HepG2 (cell line): Measurements from ENCODE around the gene ING1. TPM values are rescaled to one million over a fixed set of nuclear protein-coding genes. Genes with fewer than 3 reads are reported as not detected.

Source experiments
- ARID4A ChIP-seq: sonication (generic); formaldehyde crosslinking; IDR thresholded peaks from 2 replicates; pipeline ENCODE4 v1.5.0; 2020; ENCODE audit warnings: mild to moderate bottlenecking, missing genetic modification reagents, borderline replicate concordance
- CBX1 ChIP-seq: IDR thresholded peaks from one replicate; pipeline ENCODE4 v1.6.1; 2016; ENCODE audit warnings: antibody characterized with exemption, low read depth
- DMAP1 ChIP-seq: IDR thresholded peaks from 2 replicates; pipeline ENCODE4 v1.6.1; 2016
- FOXO4 ChIP-seq: sonication (generic); formaldehyde crosslinking; conservative IDR thresholded peaks from 2 replicates; pipeline ENCODE4 v1.8.1; 2023; ENCODE audit warnings: missing genetic modification reagents
- HNF4A ChIP-seq: sonication (generic); formaldehyde crosslinking; IDR thresholded peaks from 2 replicates; pipeline ENCODE4 v1.4.0; 2020; ENCODE audit warnings: missing genetic modification reagents
- JARID2 ChIP-seq: sonication (generic); formaldehyde crosslinking; IDR thresholded peaks from 2 replicates; pipeline ENCODE4 v1.8.1; 2023; ENCODE audit warnings: missing genetic modification reagents, inconsistent platforms; ENCODE audit not compliant: insufficient replicate concordance
- KLF12 ChIP-seq: sonication (generic); formaldehyde crosslinking; IDR thresholded peaks from 2 replicates; pipeline ENCODE4 v1.4.0; 2020; ENCODE audit warnings: missing genetic modification reagents, borderline replicate concordance
- KLF6 ChIP-seq: IDR thresholded peaks from 2 replicates; pipeline ENCODE4 v1.8.0; 2016; ENCODE audit warnings: missing biosample characterization, missing genetic modification reagents
- MTERF4 ChIP-seq: sonication (generic); formaldehyde crosslinking; IDR thresholded peaks from 2 replicates; pipeline ENCODE4 v1.8.0; 2023; ENCODE audit warnings: mild to moderate bottlenecking, missing genetic modification reagents
- PHF21A ChIP-seq: sonication (generic); formaldehyde crosslinking; IDR thresholded peaks from 2 replicates; pipeline ENCODE4 v1.5.0; 2020; ENCODE audit warnings: mild to moderate bottlenecking, missing genetic modification reagents
- SAFB2 ChIP-seq: sonication (generic); formaldehyde crosslinking; IDR thresholded peaks from 2 replicates; pipeline ENCODE4 v1.5.1; 2020; ENCODE audit warnings: missing genetic modification reagents, low read depth, mild to moderate bottlenecking, borderline replicate concordance
- SRSF9 ChIP-seq: fragments of 200-400 bp; formaldehyde crosslinking; IDR thresholded peaks from 2 replicates; pipeline ENCODE4 v1.6.1; 2018; ENCODE audit warnings: borderline replicate concordance, mild to moderate bottlenecking, low read depth, low read length; ENCODE audit not compliant: insufficient read depth, poor library complexity, severe bottlenecking
- TOE1 ChIP-seq: sonication (generic); formaldehyde crosslinking; IDR thresholded peaks from 2 replicates; pipeline ENCODE4 v1.4.0; 2020; ENCODE audit warnings: mild to moderate bottlenecking, missing genetic modification reagents
- WIZ ChIP-seq: sonication (generic); formaldehyde crosslinking; IDR thresholded peaks from 2 replicates; pipeline ENCODE4 v1.5.1; 2020; ENCODE audit warnings: mild to moderate bottlenecking, missing genetic modification reagents
- ZNF280D ChIP-seq: sonication (generic); formaldehyde crosslinking; IDR thresholded peaks from 2 replicates; pipeline ENCODE4 v1.5.1; 2020; ENCODE audit warnings: mild to moderate bottlenecking, missing genetic modification reagents
- ZNF703 ChIP-seq: sonication (generic); formaldehyde crosslinking; IDR thresholded peaks from 2 replicates; pipeline ENCODE4 v1.5.1; 2020; ENCODE audit warnings: missing genetic modification reagents, mild to moderate bottlenecking, moderate library complexity, borderline replicate concordance
- ZNF790 ChIP-seq: sonication (generic); formaldehyde crosslinking; IDR thresholded peaks from 2 replicates; pipeline ENCODE4 v1.8.0; 2022; ENCODE audit warnings: missing genetic modification reagents, mild to moderate bottlenecking, borderline replicate concordance
- ZNF850 ChIP-seq: sonication (generic); formaldehyde crosslinking; conservative IDR thresholded peaks from 2 replicates; pipeline ENCODE4 v1.9.0; 2021; ENCODE audit warnings: mild to moderate bottlenecking, missing genetic modification reagents
- ZSCAN9 ChIP-seq: IDR thresholded peaks from 2 replicates; pipeline ENCODE4 v1.6.1; 2016; ENCODE audit warnings: borderline replicate concordance
- ZZZ3 ChIP-seq: sonication (generic); formaldehyde crosslinking; IDR thresholded peaks from 2 replicates; pipeline ENCODE4 v1.4.0; 2020; ENCODE audit warnings: missing genetic modification reagents, mild to moderate bottlenecking, borderline replicate concordance
- polyA plus RNA-seq, 8 experiments: library from polyadenylated mRNA; depleted of rRNA in 3 of 8; stranded (reverse) in 7 of 8; unstranded in 1 of 8; fragments of >200 nt; fragmentation: Illumina TruSeq in 4 of 8; extraction: Trizol in 4 of 8; gene quantifications; 2 replicates each; pipeline versions ENCODE4 v1.2.1 to v1.2.3, GENCODE V29; 2011 to 2016; ENCODE audit warnings: low read depth in 4 of 8, missing spikeins in 1 of 8, mixed read lengths in 1 of 8; ENCODE audit not compliant: insufficient read depth in 1 of 8
- total RNA-seq, 5 experiments: library from RNA; depleted of rRNA; stranded (reverse); fragments of >200 nt; fragmentation: Illumina TruSeq; extraction: Trizol; gene quantifications; 2 replicates each; pipeline ENCODE4 v1.2.3, GENCODE V29; 2016; ENCODE audit warnings: low read depth in 1 of 5

The ING1 gene
- total and polyA plus RNA-seq, 2 of the 13 experiments (the other 11 are each of a cell fraction or from before 2014, with no cell fraction given), result 8.1 to 16.1 TPM

GRCh38 chr13:110714797-110715394 lies 1.4 kb downstream of the ING1 start (continued):
- TF ChIP-seq DMAP1 (CRISPR knock-in tag) (peak; percentile 43; the same call in 1 of the 2 replicates), ZSCAN9 (no peak), ZNF850 (CRISPR knock-in tag) (peak; percentile 85; the same call in 1 of the 2 replicates), ARID4A (CRISPR knock-in tag) (no peak; the same call in 1 of the 2 replicates), KLF6 (CRISPR knock-in tag) (no peak; the same call in 1 of the 2 replicates), JARID2 (no peak), ZNF703 (CRISPR knock-in tag) (no peak), MTERF4 (CRISPR knock-in tag) (0 out of 2 replicates have a peak, but pooled peaks have one; percentile 54), ZNF280D (CRISPR knock-in tag) (no peak), FOXO4 (no peak), KLF12 (CRISPR knock-in tag) (no peak; the same call in 1 of the 2 replicates), ZZZ3 (CRISPR knock-in tag) (no peak), ZNF790 (peak; percentile 39; the same call in 1 of the 2 replicates), SRSF9 (no peak), SAFB2 (CRISPR knock-in tag) (no peak; the same call in 1 of the 2 replicates), TOE1 (CRISPR knock-in tag) (no peak), CBX1 (no peak), HNF4A (CRISPR knock-in tag) (0 out of 2 replicates have a peak, but pooled peaks have one; percentile 9), WIZ (CRISPR knock-in tag) (no peak), PHF21A (no peak)
